Astrocyte of the cerebellum (primary cell): ENCODE results near the gene HTR2B.

Source experiments
- DNase-seq: peaks from one replicate; pipeline ENCODE4 v3.0.0-alpha.2; 2011; ENCODE audit warnings: low read depth
- H3K4me3 ChIP-seq: 2 replicates; pipeline ENCODE4 v1.5.1; 2011; ENCODE audit warnings: mild to moderate bottlenecking, low read depth, low read length, moderate library complexity
- in situ Hi-C: cut with HindIII; loops from 2 replicates; pipeline ENCODE4 v1.10.0; 2017; ENCODE audit warnings: low sequenced_read_pairs
- TF ChIP-seq, protein P1 (sequence below): IDR thresholded peaks from 2 replicates; pipeline ENCODE4 v1.5.1; 2012; ENCODE audit warnings: low read length, low read depth, moderate library complexity, mild to moderate bottlenecking; ENCODE audit errors: missing control alignments

Gene HTR2B

DNA sequence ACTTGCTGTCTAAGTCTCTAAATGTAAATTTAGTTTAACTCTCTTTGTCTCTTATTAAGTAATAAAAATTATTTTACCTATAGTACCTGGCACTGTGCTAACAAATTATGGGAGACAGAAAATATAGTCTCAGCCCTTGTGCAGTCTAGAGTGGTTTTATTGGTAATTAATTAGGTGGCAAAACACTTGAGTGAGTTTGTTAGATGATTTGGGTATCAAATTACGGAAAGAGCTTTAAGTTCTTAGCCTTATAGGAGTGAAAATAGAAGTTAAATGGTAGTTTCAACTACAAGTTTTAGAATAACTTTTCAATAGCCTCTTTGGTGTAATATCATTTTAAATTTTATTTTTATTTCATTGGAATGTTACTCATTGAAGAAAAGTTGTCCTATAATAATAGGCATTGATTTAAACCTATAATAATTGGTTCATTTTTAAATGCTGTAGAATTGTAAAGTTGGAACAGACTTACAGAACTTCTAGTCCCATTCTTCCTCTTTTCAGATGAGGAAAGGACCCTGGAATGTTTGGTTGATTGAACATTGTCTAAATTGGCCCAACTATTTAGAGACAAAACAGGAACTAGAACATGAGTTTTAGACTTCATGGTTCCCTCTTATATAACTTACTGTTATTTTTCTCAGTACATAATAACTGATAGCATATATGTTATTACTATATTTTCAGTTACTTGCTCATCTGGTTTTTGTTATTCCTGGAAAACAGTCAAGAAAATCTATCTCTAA lies 10.2 kb upstream of the HTR2B start:
- DNase-seq, result no peak
- TF ChIP-seq, protein P1, sequence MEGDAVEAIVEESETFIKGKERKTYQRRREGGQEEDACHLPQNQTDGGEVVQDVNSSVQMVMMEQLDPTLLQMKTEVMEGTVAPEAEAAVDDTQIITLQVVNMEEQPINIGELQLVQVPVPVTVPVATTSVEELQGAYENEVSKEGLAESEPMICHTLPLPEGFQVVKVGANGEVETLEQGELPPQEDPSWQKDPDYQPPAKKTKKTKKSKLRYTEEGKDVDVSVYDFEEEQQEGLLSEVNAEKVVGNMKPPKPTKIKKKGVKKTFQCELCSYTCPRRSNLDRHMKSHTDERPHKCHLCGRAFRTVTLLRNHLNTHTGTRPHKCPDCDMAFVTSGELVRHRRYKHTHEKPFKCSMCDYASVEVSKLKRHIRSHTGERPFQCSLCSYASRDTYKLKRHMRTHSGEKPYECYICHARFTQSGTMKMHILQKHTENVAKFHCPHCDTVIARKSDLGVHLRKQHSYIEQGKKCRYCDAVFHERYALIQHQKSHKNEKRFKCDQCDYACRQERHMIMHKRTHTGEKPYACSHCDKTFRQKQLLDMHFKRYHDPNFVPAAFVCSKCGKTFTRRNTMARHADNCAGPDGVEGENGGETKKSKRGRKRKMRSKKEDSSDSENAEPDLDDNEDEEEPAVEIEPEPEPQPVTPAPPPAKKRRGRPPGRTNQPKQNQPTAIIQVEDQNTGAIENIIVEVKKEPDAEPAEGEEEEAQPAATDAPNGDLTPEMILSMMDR, result no peak
- H3K4me3 ChIP-seq, result no peak overlapping the region
- in situ Hi-C loops, result no loop called here

DNA sequence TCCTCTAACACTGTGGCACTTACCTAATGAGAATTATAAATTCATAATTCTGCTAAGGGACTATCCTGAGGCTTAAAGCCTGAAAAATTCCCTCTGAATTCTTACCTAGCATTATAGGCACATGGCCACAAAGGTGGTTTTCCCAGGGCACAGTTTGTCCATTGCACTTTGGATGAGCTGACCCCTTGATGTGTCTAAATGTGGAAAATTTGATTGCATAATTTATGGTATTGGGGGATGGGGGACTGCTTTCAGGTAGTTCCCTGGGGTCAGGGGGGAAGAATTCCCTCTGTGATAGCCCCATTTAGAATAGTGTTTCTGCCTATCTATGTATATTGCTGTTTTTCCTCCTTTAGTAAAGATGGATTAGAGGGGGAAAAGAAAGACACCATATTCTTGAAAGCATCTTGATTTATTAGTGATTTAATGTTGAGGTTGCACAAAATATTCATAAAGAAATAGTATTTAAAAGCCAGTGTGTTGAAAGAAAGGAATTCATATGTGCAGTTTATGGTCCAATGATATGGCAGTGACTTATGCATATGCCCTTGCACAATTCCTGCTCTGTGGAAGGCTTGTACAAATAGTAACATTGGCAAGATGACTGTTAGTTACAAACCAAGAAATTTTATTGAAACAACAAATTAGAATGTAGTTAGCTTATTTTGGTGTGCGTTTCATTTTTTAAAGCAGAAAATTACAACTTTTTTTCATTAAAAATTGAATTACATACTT lies 8.7 kb upstream of the HTR2B start:
- no peak overlapping the region for H3K4me3 ChIP-seq
- in situ Hi-C loops, result no loop called here
- TF ChIP-seq, protein P1, result no peak
- DNase-seq, result no peak

DNA sequence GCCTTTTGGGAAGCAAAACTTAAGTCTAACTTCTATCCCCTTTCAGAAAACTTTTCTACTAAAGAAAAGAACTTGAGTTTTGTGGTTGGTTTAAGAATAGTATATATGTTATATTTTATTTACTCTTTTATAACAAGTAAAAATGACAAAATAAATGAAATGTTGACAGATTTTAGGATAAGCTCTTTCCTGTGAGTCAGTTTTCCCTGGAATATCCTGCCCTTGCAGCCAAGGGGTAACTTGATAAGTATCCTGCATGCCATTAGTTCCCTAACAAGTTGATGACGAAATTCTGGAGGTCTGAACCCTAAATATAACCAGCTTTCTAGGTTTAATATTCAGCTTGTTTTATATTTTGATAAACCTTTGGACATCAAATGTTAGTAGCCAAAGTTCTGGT lies 7.3 kb upstream of the HTR2B start:
- no peak overlapping the region for H3K4me3 ChIP-seq
- TF ChIP-seq, protein P1, result no peak
- no peak for DNase-seq
- in situ Hi-C loops, result no loop called here

DNA sequence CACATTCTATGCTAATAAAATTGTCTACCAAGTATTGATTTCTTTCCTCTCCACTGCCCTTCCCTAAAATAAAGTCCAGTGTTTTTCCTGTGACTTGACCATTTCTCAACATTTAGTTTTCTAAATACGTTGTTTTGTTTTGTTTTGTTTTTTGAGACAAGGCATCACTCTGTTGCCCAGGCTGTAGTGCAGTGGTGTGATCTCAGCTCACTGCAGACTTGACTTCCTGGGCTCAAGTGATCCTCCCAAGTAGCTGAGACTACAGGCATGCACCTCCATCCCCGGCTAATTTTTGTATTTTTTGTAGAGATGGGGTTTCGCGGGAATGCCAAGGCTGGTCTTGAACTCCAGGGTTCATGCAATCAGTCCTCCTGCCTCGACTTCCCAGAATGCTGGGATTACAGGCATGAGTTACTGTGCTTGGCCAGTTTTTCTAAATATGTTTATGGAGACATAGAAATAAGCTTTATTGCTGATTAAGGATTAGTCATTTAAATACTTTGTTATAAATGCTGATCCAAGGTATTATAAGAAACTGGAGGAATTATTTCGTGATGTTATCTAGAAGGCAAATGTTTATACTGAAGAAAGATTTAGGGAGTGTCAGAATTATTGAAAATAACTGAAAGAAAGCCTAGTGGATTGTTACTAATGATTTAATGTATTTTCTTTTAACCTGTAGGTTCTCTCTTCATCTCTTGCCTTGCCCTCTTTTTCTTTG lies 5.7 kb upstream of the HTR2B start:
- in situ Hi-C loops, result no loop called here
- no peak overlapping the region for H3K4me3 ChIP-seq
- TF ChIP-seq, protein P1, result no peak
- no peak for DNase-seq

DNA sequence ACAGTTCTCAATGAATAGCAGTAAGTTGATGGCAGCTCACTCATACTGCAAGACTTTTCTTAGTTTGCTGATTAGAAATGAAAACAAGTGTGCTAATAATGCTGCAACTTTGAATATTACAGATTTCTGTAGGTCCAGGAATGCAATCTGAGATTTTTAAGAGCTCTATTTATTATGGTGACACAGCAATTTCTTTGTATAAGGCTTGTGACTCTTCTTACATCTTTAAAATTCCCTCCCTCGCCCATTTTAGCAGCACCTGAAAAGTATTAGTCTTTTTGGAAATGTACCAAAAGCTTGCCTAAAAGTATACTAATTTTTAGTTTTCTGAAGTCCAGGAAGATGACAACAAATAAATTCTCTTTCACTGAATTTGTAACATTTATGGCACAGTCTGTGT lies 4.4 kb upstream of the HTR2B start:
- DNase-seq, result no peak
- no peak overlapping the region for H3K4me3 ChIP-seq
- in situ Hi-C loops, result loop anchor here (10.0 kb wide), 1 partner anchor 46 kb away; no protein-coding TSS in a partner anchor
- TF ChIP-seq, protein P1, result no peak

DNA sequence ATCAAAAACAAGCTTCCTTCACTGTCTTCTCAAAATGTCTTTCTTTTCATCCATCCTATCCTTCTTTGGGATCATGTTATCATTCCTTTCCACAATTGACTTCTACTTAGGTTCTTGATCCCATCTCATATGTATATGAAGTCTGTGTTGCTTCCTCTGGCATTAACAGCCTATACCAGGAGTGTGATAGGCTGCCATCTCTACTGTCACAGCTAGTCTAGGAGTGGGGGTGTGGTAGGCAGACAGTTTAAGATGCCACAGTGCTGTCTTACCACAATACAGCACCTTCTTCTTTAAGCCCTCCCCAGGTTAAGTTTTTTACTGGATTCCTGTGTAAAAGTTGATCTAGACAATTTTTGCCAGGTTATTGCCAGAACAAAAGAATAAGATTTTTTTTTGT lies 3.7 kb upstream of the HTR2B start:
- H3K4me3 ChIP-seq, result no peak overlapping the region

More for the DNA sequence above, 3.7 kb upstream of the HTR2B start:
- DNase-seq, result no peak
- in situ Hi-C loops, result loop anchor here (10.0 kb wide), 1 partner anchor 46 kb away; no protein-coding TSS in a partner anchor
- TF ChIP-seq, protein P1, result no peak
